CD4-positive, alpha-beta T cell treated with Interleukin-15 for 4 hours (primary cell): Measurements from ENCODE around the gene TTLL11.
"Not testable (repeated sequence)": the region's sequence is repeated elsewhere in the genome, so short reads cannot be mapped to it uniquely, and the experiment has no call there.

Experiments
- DNase-seq: peaks from one replicate; pipeline ENCODE4 v3.0.0-alpha.2; 2020; ENCODE audit warnings: low spot score

TTLL11 gene

DNA sequence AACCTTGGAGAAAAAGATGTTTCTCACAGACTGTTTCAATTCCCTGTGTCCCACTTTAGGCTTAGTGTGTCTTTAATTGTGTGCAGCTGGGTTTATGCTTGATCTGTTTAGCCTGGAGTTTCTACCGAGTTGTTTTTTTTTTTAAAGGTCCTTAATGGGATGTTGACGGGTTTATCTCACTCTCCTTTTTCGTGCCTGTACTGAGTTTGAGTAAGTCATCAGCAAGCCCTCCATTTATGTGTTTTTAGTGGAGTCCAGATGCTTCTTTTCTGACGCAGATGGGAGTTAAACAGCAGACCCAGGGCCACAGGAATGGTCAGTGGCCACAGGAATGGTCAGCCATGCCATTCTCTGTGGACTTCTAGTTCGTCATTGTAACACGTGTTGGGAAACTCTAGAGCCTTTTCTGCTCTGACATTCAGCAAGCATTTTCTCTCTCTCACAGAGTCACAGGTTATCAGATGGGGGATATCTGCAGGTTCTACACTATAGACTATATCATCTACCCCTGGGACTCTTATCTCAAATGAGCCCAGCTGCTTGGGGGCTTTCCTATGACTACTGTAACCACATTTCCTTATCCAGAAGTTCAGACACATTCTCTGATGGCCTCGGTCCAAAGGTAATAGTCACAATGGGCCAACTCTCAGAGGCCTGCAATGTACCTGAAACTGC is 190.5 kb downstream of the TTLL11 start:
- DNase-seq, result no peak

DNA sequence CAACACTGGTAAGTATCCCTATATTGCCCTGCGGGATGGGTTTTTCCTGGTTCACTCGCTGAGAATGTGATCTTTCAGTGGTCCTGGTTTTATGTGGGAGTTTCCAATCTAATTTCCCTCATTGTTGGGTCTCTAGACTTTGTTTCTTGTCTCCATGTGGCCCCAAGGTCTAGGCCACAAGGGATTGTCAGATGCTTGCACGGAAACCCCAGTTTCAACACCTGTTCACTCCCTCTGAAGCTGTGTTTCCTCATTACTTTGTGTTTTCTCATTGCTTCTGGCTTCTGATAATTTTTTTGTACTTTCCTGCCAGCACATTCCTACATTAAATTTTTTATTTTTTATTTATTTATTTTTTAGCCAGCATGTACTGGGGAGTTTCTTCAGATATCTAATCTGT is 191.5 kb downstream of the TTLL11 start:
- no peak for DNase-seq

DNA sequence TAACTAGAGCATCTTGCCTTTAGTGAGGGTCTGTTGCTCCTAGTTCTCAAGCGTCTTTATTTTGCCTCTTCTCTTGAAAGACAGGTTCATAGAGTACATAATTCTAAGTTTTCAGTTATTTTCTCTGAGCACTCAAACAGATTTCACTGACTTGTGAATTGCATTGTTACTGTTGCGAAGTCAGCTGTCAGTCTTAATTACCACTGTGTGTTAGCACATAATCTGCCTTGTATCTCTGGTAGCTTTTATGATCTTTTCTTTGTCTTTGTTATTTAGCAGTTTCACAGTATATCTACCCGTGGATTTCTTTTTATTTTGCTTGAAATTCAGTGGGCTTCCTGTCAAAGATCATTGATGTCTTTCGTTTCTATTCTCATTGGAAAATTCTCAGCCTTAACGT is 192.9 kb downstream of the TTLL11 start:
- DNase-seq, result no peak

DNA sequence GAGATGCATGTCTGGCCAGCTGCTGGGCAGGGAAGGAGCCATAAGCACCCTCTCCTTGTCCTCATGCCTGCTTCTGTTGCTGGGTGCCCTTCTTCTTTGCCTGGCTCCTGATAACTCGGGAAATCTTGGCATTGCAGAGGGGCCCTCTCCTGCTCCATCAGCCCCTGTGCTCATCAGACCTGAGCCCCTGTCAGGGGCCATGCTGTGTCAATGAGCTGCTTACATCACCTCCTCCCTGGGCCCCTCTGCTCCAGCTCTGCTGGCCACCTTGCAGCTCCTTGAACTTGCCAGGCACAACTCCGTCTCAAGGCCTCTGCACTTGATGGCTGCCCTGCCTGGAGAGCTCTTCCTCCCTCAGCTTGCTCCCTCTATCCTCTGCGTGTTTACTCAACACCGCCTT is 194.3 kb downstream of the TTLL11 start:
- DNase-seq, result no peak

DNA sequence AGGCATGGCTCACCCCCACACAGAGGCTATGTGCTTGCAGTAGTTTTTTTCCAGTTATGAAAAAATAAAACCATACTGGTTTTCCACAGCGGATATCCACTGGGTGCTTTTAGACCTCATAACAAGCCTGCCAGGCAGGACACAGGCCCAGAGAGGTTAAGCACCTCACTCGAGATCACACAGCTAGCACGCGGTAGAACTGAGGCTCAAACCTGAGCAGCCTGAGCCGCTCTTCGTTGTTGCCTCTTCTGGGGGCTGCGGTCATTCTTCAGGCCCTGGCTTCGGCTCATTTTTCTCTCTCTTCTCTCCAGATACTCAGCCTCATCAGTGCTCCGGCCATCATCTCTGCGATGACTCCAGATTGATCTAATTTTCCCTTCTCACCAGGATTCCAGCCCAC is 196.0 kb downstream of the TTLL11 start:
- DNase-seq, result no peak

DNA sequence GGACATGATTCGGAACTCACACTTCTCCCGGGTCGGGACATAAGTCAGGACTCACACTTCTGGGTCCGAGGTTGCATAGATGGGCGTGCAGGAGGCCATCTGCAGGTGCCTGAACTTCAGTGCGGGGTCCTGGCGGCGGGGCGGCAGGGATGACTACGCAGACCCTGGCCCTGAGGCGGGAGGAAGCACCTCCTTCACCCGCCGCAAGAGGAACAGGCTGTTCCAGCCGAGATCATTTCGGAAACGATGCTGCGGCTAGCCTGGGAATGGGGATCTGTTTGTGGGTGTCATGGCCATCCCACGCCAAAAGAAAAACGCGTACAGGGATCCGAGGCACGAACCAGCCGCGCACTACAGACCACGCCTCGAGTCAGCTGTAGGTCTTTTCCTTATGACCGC is 196.6 kb downstream of the TTLL11 start:
- DNase-seq, result no peak

DNA sequence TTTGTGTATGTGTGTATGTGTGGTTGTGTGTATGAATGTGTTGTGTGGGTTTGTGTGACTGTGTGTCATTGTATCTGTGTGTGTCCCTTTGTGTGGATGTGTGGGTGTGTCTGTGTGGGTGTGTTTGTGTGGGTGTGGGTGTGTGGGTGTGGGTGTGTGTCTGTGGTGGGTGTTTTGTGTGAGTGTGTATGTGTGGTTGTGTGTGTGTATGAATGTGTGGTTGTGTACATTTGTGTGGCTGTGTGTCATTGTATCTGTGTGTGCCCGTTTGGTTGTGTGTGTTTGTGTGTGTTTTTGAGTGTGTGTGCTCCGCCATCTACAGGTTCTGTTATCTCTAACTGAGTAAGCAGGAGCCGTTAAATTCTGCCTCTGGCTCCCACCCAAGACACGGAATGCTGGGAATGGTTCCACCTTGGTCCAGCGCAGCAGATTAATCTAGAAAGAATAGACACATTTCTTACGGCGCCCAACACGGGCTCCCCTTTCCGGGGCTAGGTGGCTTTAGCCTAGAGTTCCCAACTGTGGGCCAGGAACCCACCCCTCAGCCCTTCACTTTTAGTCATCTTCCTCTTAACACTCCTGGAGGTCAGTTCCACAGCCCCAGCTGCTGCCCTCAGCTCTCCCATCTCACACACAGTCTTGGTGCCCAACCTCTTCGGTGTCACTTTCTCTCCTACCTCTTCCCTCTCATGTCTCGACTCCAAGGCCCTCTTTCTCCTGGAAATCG is 197.1 kb downstream of the TTLL11 start:
- DNase-seq, result no peak

DNA sequence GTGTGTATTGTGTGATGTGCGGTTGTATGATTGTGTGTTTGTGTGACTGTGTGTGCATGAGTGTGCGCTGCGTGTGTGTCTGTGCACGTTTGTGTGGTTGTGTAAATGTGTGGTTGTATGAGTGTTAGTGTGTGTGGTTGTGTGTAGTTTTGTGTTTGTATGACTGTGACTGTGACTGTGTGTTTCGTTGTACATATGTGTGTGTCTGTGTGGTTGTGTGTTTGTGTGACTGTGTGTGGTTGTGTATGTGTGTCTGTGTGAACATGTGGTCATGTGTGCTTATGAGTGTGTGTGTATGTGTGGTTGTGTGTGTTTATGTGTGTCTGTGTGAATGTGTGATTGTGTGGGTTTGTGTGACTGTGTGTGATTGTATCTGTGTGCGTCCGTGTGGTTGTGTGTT is 197.8 kb downstream of the TTLL11 start:
- DNase-seq, result no peak

DNA sequence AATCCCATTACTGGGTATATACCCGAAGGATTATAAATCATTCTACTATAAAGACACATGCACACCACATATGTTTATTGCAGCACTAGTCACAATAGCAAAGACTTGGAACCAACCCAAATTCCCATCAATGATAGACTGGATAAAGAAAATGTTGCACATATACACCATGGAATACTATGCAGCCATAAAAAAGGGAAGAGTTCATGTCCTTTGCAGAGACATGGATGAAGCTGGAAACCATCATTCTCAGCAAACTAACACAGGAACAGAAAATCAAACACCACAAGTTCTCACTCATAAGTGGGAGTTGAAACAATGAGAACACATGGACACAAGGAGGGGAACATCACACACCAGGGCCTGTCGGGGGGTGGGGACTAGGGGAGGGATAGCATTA is 198.7 kb downstream of the TTLL11 start:
- not testable (repeated sequence) for DNase-seq

DNA sequence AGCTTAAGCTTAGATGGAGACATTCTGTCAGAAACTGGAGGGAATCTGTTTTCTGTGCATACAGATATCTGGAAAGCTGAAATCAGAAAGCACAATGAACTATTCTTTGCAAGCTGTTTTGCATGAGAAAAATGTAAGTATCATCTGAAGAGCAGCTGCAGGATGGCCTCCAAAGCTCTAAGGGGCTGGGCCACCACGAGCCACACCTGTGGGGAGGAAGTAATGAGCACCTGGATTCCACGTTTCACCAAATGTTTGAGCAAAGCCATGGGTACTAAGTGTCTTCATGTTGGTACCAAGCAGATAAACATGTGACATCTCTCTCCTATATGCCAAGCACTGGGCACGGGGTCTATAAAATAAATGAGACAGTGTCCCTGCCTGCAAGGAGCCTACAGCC is 199.3 kb downstream of the TTLL11 start:
- no peak for DNase-seq

DNA sequence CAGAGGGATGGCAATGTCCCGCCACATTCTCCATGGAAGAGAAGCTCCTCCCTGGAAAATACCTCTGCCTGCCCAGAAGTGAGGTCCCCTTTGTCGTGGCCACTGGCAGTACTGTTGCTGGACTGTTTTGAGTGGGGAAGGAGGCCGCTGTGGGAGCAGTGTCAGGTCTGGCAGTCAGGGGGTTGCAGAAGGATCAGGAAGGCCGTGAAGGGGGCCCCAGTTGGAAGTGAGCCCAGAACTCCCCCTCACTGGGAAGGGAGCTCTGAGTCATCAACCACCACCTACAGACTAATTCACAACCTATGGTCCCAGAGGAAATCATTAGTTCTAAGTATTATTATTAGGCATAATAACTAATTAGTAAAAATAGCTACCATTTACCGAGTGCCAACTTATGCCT is 200.4 kb downstream of the TTLL11 start:
- no peak for DNase-seq

DNA sequence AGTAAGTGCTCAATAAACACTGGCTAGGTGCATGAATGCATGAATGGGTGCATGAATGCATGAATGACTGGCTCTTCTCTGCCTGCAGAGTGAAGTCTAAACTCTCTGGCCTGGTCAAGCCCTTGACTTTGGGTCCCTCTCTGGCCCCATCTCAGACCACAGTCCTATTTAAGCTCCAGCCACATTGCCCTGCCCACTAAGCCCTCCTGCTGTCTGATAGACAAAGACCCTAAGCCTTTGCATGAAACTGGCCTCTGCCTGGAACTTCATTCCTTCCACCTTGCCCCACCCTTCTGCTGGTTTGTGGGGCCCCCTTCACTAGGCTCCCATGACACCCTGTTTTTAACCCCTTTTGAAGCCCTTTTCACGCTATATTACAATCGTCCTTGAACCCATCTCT is 202.4 kb downstream of the TTLL11 start:
- DNase-seq, result no peak

DNA sequence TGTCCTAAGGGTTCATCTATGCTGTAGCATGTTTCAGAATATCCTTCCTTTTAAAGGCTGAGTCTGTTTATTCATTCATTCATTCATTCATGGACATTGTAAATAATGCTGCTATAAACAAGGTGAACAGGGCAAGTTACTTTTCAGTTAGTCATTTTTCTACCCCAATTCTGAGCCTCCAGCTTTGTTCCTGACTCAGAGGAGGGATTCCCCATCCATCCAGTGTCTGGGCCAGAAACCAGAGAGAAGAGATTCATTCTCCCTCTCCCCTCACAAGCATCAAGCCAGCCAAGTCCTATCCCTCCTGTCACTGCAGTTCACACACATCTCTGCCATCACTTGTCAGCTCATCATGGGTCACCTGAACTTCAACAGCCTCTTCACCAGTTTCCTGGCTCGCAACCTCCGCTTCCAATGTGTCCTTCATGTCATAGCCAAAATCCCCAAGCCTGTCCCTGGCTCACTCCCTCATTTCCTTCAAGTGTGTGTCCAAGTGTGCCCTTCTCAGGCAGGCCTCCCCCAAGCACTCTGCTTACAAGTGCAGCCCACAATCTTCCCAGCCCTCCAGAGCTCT is 203.0 kb downstream of the TTLL11 start:
- no peak for DNase-seq

DNA sequence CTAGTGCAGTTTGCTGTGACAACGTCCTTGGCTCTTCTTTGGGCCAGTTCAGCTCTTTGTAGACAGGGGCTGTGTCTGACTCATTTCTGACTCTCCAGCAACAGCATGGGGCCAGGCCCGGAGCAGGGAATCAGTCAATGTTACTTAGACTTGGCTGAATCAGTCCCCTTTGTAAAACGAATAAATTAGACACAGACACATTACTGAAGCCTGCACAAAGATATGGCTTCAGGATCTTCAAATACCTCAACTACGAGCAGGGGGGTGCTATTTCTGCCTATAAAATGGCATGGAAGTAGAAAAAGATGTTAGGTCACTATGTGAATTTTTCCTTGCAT is 204.7 kb downstream of the TTLL11 start:
- no peak for DNase-seq

DNA sequence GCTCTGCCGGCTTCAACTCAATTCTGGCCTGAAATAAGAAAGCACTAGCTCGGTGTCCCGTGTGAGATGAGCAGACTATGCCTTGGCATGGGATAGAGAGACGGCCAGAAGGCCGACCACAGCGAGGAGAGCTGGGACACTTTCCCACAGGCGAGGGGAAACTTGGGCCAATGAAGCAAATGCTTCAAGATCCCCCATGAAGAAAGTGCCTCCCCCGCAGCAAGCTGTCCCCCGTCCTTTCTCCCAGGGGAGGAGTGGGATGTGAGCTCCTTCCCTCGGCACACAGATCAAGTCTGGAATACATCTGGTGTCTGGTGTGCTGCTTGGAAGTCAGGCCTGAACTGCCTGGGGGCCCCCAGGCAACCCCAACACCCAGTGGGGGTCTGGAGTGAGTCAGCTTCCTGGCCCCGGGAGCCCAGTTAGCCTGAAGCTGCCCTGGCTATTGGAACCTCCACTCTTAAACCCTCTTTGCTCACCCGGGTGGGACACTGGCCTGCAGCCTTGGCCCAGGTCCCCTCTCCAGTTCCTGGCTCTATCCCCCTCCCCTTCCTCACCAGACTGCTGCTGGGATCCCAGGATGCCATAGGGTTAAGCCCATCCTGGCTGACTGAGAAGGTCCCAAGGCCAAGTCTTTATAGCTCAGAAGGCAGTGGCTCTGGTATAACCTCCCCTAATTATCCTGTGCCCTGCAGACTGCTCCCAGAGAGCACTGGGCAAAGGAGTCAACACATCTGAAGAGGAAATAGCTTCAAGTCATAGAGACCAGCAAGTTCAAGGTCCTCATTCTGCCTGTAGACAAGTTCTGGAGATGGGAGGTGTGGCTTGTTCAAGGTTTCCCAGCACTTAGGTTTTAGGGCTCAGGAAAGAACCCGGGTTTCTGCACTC is 205.3 kb downstream of the TTLL11 start:
- no peak for DNase-seq

DNA sequence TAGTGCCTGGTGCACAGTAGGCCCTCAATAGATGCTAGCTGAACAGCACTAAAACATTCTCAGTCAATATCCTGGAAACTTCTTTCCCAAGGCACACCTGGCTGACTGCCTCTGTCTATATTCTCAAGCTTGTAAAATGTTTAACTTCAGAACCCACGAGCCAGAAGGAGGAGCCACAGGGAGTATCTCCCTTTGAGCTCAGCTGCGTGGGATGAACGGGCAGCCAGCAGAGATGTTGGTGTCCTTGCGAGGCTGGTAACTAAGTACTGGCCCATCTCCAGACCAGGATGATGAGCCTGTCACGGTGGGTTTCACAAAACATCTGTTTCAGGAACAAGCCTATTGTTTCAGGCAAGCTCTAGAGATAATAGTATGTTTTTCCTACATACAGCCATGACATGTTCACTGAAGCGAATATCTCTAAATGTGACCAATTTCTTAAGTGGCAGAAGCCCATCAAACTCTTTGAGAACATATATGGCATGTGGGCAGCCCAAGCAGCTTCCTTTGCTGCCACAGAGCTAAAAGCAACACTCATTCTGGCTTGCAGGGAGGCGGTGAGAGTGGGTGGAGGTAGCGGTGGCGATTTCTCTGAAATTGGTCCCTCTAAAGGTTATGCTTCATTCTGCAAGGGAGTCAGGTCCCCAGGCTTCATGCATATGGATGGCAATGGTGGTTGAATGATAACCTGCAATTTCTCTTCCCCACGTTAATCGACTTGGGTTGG is 206.2 kb downstream of the TTLL11 start:
- DNase-seq, result no peak

DNA sequence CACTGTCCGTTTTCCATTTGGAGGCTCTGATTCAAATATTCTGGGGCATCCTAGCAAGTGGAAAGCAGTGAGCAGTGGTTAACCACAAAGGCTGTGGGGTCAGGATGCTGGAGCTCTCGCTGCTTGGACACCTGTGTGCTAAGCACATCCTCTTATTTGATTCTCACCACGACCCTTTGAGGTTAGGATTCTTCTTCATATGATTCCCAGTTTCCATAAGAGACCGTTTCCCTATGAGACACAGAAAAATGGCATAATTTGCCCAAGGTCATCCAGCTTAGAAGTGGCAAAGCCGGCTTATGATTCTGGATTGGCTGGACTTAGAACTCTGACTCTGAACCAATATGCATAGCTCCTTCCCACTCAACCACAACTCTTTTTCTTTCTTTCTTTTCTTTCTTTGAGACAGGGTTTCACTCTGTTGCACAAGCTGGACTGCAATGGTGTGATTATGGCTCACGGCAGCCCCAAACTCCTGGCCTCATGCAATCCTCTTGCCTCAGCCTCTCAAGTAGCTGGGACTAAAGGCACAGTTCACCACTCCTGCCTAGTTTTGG is 207.7 kb downstream of the TTLL11 start:
- no peak for DNase-seq

DNA sequence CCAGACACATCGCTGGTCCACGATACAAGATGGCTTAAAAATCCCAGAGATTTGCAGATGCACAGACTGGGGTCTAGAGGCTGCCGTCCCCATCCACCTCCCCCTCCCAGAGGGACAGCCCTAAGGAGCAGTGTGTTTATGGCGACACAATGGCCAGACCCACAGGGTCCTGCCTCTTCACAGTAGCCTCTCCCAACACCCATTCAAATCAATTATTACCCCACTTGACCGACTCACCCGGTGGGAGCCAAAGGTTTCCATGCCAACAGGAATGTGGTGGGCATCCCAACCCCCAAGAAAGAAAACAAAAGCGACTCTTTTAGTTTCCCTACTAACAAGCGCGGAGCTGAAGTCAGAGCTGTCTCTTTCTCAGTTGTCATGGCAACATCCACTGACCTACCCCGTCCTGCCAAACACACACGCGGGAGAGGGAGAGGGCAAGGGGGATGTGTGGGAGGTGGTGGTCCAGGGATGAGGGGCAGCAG is 209.0 kb downstream of the TTLL11 start:
- DNase-seq, result no peak

DNA sequence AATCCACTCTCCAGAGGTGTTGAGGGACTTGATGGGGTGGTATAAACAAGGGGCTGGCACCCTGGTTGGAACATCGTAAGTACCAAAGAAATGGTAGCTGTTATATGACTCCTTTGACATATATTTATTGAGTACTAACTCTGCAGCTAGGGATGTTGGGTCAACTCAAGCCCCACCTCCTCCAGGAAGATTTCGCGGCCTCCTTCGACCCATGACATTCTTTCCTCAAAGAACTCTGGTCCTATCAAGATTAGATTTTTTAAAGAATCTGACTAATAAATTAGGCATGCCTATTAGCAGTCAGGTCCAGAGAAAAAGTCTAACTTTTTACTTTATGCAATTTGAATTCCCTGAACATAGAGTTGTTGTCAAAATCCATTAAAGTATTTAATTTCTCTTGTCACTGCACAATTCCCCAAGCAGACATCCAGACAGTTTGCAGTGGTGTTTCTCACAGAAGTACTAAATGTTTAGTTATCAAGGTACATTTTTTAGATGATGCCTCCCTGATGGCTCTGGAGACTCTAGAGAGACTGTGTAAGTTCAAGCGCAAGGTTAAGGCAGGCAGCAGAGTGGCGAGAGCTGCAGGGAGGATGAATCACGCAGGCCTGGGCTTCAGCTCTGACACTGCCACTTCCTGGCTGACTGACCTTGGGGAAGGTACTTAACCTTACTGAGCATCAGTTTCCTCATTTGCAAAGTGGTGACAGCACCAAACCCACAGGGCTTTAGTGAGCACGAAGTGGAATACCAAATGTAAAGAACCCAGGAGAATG is 209.6 kb downstream of the TTLL11 start:
- no peak for DNase-seq

DNA sequence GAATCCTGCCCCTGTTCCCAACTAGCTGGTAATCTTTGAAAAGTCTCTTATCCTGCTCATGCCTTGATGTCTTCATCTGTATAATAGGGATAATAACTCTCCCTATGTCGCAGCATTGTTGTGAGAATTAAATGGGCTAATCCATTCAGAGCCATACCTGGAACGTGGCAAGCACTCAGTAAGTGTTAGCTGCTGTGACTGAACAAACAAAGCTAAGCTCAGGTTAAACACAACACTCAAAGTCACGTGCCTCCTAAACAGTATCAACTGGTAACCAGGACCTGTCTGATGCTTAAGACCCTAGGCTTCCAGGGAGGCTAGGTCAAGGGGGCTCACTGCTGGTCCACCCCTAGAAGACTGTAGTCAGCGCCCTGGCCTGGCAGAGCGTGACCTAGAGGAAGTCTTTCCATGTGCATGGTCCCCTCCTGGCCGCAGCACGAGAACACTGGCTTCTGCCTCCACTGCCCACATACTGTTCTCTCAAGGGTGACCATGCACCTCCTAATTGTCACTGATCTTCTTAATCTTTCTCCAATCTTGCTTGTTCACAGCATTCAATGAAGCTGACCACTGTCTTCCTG is 211.1 kb downstream of the TTLL11 start:
- no peak for DNase-seq
